Breast epithelium (tissue), 4 donors: ENCODE results near the gene ZFYVE21. TPM values are rescaled to one million over a fixed set of nuclear protein-coding genes. Genes with fewer than 3 reads are reported as not detected.

Experiments used
- DNase-seq, 2 donors: peaks; one replicate each; pipeline ENCODE4 v3.0.0-alpha.2; 2019; ENCODE audit warnings: low spot score in 2 of 2
- H3K27ac ChIP-seq, 2 donors: fragments of 200-600 bp; sonication (generic) in 1 of 2; one replicate each; pipeline ENCODE4 v1.5.1; 2016 to 2019; ENCODE audit warnings: mild to moderate bottlenecking in 1 of 2
- H3K27me3 ChIP-seq, 2 donors: fragments of 200-600 bp; sonication (generic) in 1 of 2; one replicate each; pipeline versions ENCODE4 v1.5.1 to v1.6.0; 2017 to 2019; ENCODE audit warnings: control low read depth in 1 of 2, mild to moderate bottlenecking in 1 of 2
- H3K36me3 ChIP-seq: fragments of 200-600 bp; one replicate; pipeline ENCODE4 v1.5.1; 2019
- H3K4me1 ChIP-seq, 2 donors: fragments of 200-600 bp; sonication (generic); one replicate each; pipeline ENCODE4 v1.5.1; 2016 to 2019; ENCODE audit warnings: control low read depth in 1 of 2
- H3K4me3 ChIP-seq, 3 donors: fragments of 200-600 bp; sonication (generic); 1 replicate in 2 of 3; 2 replicates in 1 of 3; pipeline ENCODE4 v1.5.1; 2016 to 2019; ENCODE audit warnings: mild to moderate bottlenecking in 3 of 3, moderate library complexity in 2 of 3
- H3K9me3 ChIP-seq, 2 donors: fragments of 200-600 bp; sonication (generic) in 1 of 2; one replicate each; pipeline ENCODE4 v1.5.1; 2016 to 2019; ENCODE audit warnings: control low read depth in 1 of 2
- CTCF ChIP-seq, 3 donors: fragments of 450-650 bp; IDR thresholded peaks; one replicate each; pipeline ENCODE4 v1.5.1; 2016 to 2017; ENCODE audit warnings: antibody characterized with exemption in 3 of 3, mild to moderate bottlenecking in 3 of 3, moderate library complexity in 3 of 3
- POLR2A ChIP-seq: fragments of 450-650 bp; IDR thresholded peaks from one replicate; pipeline ENCODE4 v1.6.1; 2016; ENCODE audit warnings: antibody characterized with exemption, mild to moderate bottlenecking, moderate library complexity
- POLR2AphosphoS5 ChIP-seq, 3 donors: sonication (generic); formaldehyde crosslinking; IDR thresholded peaks; one replicate each; pipeline ENCODE4 v1.6.1; 2017; ENCODE audit warnings: antibody characterized with exemption in 3 of 3
- intact Hi-C: fragments of 100-400 bp; cut with DNase I; formaldehyde crosslinking; loops from one replicate; pipeline ENCODE4 v1.15.1; 2023; ENCODE audit warnings: low total_unique reads
- total RNA-seq, 3 donors: library from RNA; depleted of rRNA; stranded (reverse); fragments of >200 nt; gene quantifications; one replicate each; pipeline ENCODE4 v1.1.0, GENCODE V29; 2016

The ZFYVE21 gene
- 100 to 1,000 TPM in 1 of 3 donors, 10 to 100 TPM in 2; 57.4 to 140 (median 96.0) TPM for total RNA-seq

- Histone ChIP-seq H3K36me3 (no peaks in the 10 kb centered on the region), H3K4me1 (peaks cover 12 to 13% of the 10 kb centered on the region in 2 donors), H3K27me3 (no peaks in the 10 kb centered on the region), H3K9me3 (no peaks in the 10 kb centered on the region), H3K4me3 (peak within 1 kb of the TSS; percentile 65 to 100 (median 70)), H3K27ac (peak within 1 kb of the TSS; percentile 73 to 95)
- TF ChIP-seq POLR2A, result no peak
- peak in 2 of 3 donors; percentile 28 to 35 for TF ChIP-seq POLR2AphosphoS5 (IDR thresholded peaks at IDR 0.05)
- DNase-seq, result peak; percentile 100
- intact Hi-C loops, result no loop called here
These were observed at the start of gene ZFYVE21, which contains the start of gene XRCC3 for GRCh38 chr14:103715052-103716000. TSS of gene ZFYVE21 (plus strand) at chr14:103715810. CDS start at chr14:103715842, 32 bp downstream. TSS of gene XRCC3 (minus strand) at chr14:103715451. CDS start at chr14:103711087, 4,364 bp downstream.

GRCh38 chr14:103667671-103668070 lies 47.9 kb upstream of the ZFYVE21 start:
- Histone ChIP-seq H3K27me3 (no peaks in the 10 kb centered on the region), H3K4me1 (no peaks in the 10 kb centered on the region), H3K27ac (no peak overlapping the region), H3K36me3 (peaks cover 4% of the 10 kb centered on the region), H3K9me3 (no peaks in the 10 kb centered on the region), H3K4me3 (no peak overlapping the region)
- TF ChIP-seq POLR2A (no peak), POLR2AphosphoS5 (IDR thresholded peaks at IDR 0.05) (no peak), CTCF (IDR thresholded peaks at IDR 0.05) (no peak)
- intact Hi-C loops, result no loop called here
- DNase-seq, result no peak

- no peak overlapping the region for H3K27ac ChIP-seq
- H3K27me3 ChIP-seq, result no peaks in the 10 kb centered on the region
- no peaks in the 10 kb centered on the region for H3K9me3 ChIP-seq
- no peaks in the 10 kb centered on the region for H3K4me1 ChIP-seq
- no peak for DNase-seq
- intact Hi-C loops, result no loop called here
- no peak overlapping the region for H3K4me3 ChIP-seq
- H3K36me3 ChIP-seq, result peaks cover 9% of the 10 kb centered on the region
- TF ChIP-seq CTCF (IDR thresholded peaks at IDR 0.05), result no peak
- TF ChIP-seq POLR2AphosphoS5 (IDR thresholded peaks at IDR 0.05), result no peak
- TF ChIP-seq POLR2A, result no peak
These were observed 47.5 kb upstream of the ZFYVE21 start for GRCh38 chr14:103668117-103668516.

GRCh38 chr14:103669370-103669769 lies 46.2 kb upstream of the ZFYVE21 start:
- Histone ChIP-seq H3K9me3 (no peaks in the 10 kb centered on the region), H3K36me3 (peaks cover 11% of the 10 kb centered on the region), H3K27ac (no peak overlapping the region), H3K4me3 (no peak overlapping the region), H3K4me1 (no peaks in the 10 kb centered on the region), H3K27me3 (no peaks in the 10 kb centered on the region)
- DNase-seq, result no peak
- intact Hi-C loops, result no loop called here
- TF ChIP-seq POLR2AphosphoS5 (IDR thresholded peaks at IDR 0.05) (no peak), CTCF (IDR thresholded peaks at IDR 0.05) (no peak), POLR2A (no peak)

- intact Hi-C loops, result no loop called here
- H3K36me3 ChIP-seq, result peaks cover 16% of the 10 kb centered on the region
These were observed 43.7 kb upstream of the ZFYVE21 start for GRCh38 chr14:103671911-103672310.

More at GRCh38 chr14:103671911-103672310, 43.7 kb upstream of the ZFYVE21 start:
- H3K4me1 ChIP-seq, result no peaks in the 10 kb centered on the region
- no peak overlapping the region for H3K27ac ChIP-seq
- no peak for DNase-seq
- H3K4me3 ChIP-seq, result no peak overlapping the region
- no peaks in the 10 kb centered on the region for H3K27me3 ChIP-seq
- no peak for TF ChIP-seq POLR2A
- TF ChIP-seq POLR2AphosphoS5 (IDR thresholded peaks at IDR 0.05), result no peak
- TF ChIP-seq CTCF (IDR thresholded peaks at IDR 0.05), result no peak
- H3K9me3 ChIP-seq, result no peaks in the 10 kb centered on the region
